T-helper 17 cell (primary cell): ENCODE data around the gene ANAPC13. TPM values are rescaled to one million over a fixed set of nuclear protein-coding genes. Genes with fewer than 3 reads are reported as not detected.

ENCODE experiments used
- ATAC-seq: fragments of 150-1000 bp; cut with Tn5 transposase; 2 replicates; pipeline ENCODE4 v1.10.0; 2021; ENCODE audit warnings: mild to moderate bottlenecking, moderate library complexity
- DNase-seq, 3 donors: peaks; one replicate each; pipeline versions ENCODE4 v3.0.0 to v3.0.0-alpha.2; 2020 to 2021
- H3K9me3 ChIP-seq: one replicate; pipeline ENCODE4 v1.7.0; 2013; ENCODE audit warnings: low read length, mild to moderate bottlenecking; ENCODE audit not compliant: control insufficient read depth, poor library complexity, severe bottlenecking
- H3K27ac Mint-ChIP-seq: one replicate; pipeline ENCODE4 v1.8.0; 2022; ENCODE audit warnings: mild to moderate bottlenecking, moderate library complexity, mixed read lengths
- H3K27me3 Mint-ChIP-seq: one replicate; pipeline ENCODE4 v1.8.0; 2022; ENCODE audit warnings: mixed read lengths
- H3K36me3 Mint-ChIP-seq: one replicate; pipeline ENCODE4 v1.8.0; 2022; ENCODE audit warnings: low read depth, mixed read lengths
- H3K4me1 Mint-ChIP-seq: one replicate; pipeline ENCODE4 v1.8.0; 2022; ENCODE audit warnings: mild to moderate bottlenecking, mixed read lengths
- H3K4me3 Mint-ChIP-seq: one replicate; pipeline ENCODE4 v1.8.0; 2022; ENCODE audit warnings: mild to moderate bottlenecking, moderate library complexity, mixed read lengths
- total RNA-seq, 4 donors: library from RNA in 2 of 4; stranded (reverse) in 2 of 4; gene quantifications; one replicate each; pipeline ENCODE4 v1.2.3 and lab custom pipeline; 2022 to 2026

The ANAPC13 gene
- total RNA-seq, 2 donors from 2014 or later, result 23.0 to 23.9 TPM

DNA sequence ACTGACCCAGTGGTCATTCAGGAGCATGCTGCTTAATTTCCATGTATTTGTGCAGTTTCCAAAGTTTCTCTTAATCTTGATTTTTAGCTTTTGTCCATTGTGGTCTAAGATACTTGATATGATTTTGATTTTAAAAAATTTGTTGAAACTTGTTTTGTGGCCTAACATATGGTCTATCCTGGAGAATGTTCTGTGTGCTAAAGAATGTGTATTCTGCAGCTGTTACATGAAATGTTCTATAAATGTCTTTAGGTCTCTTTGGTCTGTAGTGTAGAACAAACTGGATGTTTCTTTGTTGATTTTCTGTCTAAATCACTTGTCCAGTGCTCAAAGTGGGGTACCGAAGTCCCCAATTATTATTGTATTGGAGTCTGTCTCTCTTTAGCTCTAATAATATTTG is 17.5 kb upstream of the ANAPC13 start:
- peaks cover 2% of the 10 kb centered on the region for H3K9me3 ChIP-seq
- Mint-ChIP-seq H3K27me3 (no peaks in the 10 kb centered on the region), H3K4me3 (no peak overlapping the region), H3K4me1 (peaks cover 24% of the 10 kb centered on the region), H3K27ac (no peak overlapping the region), H3K36me3 (peaks cover 19% of the 10 kb centered on the region)
- ATAC-seq (no peak), DNase-seq (no peak)

DNA sequence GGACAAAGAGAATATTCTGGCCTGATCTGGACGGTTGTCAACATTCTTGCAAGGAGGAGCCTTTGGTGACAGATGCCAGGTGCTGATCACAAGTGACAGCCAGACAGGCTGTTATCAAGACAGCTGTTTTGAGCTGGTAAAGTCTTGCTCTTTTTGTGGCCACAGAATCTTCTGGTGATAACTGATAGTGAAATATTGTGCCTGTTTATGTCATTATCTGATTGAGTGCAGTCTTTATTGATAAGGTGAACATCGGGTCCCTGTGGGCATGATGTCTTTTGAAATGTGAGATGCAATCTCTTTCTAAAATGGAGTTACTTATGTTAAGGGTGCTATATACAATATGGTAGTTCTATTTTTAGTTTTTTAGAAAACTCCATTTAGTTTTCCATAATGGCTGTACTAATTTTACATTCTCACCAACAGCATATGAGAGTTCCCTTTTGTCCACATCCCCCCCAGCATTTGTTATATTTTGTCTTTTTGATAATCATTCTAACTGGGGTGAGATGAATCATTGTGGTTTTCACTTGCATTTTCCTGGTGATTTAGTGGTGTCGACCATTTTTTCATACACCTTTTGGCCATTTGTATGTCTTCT is 10.8 kb upstream of the ANAPC13 start:
- peaks cover 2% of the 10 kb centered on the region for H3K36me3 Mint-ChIP-seq
- no peak overlapping the region for H3K27ac Mint-ChIP-seq
- H3K4me3 Mint-ChIP-seq, result no peak overlapping the region
- no peaks in the 10 kb centered on the region for H3K27me3 Mint-ChIP-seq
- no peak for DNase-seq
- H3K4me1 Mint-ChIP-seq, result peaks cover 38% of the 10 kb centered on the region
- ATAC-seq, result no peak
- H3K9me3 ChIP-seq, result no peaks in the 10 kb centered on the region

DNA sequence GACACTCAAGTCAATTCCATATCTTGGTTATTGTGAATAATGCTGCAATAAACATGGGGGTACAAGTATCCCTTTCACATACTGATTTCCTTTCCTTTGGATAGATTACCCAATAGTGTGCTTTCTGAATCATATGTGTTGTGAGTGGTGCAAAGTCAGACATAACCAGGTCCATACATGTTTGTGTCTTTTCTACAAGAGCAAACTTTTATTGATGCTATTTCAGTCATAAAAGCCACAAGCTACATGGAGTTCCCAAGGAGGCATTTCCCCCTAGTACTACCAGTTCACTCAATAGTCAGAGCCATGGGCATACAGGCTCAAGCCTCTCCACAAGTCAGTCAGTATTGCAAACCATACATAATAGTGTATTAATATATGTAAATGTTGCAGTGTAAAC is 10.2 kb upstream of the ANAPC13 start:
- no peaks in the 10 kb centered on the region for H3K27me3 Mint-ChIP-seq
- peaks cover 37% of the 10 kb centered on the region for H3K4me1 Mint-ChIP-seq
- H3K36me3 Mint-ChIP-seq, result peaks cover 1% of the 10 kb centered on the region
- H3K4me3 Mint-ChIP-seq, result no peak overlapping the region
- H3K27ac Mint-ChIP-seq, result no peak overlapping the region
- DNase-seq (no peak), ATAC-seq (no peak)
- no peaks in the 10 kb centered on the region for H3K9me3 ChIP-seq

DNA sequence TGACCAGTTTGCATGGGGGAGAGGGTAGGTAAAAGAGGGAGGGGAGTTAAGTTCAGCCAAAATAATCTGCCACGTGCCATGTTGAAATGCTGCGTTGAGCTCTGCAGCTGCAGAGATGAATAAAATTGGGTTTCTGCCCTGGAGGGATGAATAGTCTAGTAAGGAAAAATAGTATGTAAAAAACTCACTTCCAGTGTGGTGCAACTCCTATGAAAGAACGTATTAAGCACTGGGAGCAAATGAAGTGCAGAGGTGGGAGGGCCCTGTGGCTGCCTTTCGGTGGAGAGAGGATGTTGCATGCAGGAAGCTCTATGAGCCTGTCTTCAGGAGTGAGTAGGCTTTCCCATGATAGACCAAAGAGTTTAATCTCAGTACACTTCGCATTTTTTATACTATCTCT is 8.7 kb upstream of the ANAPC13 start:
- Mint-ChIP-seq H3K4me1 (peaks cover 32% of the 10 kb centered on the region), H3K4me3 (no peak overlapping the region), H3K27ac (no peak overlapping the region), H3K36me3 (no peaks in the 10 kb centered on the region), H3K27me3 (no peaks in the 10 kb centered on the region)
- H3K9me3 ChIP-seq, result no peaks in the 10 kb centered on the region
- ATAC-seq (no peak), DNase-seq (no peak)

DNA sequence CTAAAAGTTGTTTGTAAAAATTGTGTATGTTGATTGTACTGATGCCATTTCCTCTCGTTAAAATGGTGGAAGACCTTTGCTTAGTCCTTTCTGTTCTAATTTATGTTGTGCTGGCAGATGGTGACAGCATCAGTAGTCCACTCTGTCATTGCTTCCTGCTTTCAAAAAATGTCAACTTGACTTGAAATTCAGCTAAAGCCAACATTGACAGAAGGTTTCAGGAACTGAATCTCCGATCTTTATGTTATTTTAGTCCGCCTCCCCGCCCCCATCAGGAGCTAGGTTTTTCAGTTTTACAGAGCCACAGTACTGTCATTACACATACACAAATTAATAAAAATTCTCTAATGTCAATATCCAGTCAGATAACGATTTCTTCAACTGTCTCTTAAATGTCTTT is 1.6 kb upstream of the ANAPC13 start:
- ATAC-seq, result no peak
- H3K27me3 Mint-ChIP-seq, result no peaks in the 10 kb centered on the region
- DNase-seq, result no peak
- no peaks in the 10 kb centered on the region for H3K9me3 ChIP-seq
- peak overlapping the region; percentile 97 for H3K4me3 Mint-ChIP-seq
- H3K36me3 Mint-ChIP-seq, result peaks cover 7% of the 10 kb centered on the region
- H3K4me1 Mint-ChIP-seq, result peaks cover 37% of the 10 kb centered on the region
- H3K27ac Mint-ChIP-seq, result peak overlapping the region; percentile 100

DNA sequence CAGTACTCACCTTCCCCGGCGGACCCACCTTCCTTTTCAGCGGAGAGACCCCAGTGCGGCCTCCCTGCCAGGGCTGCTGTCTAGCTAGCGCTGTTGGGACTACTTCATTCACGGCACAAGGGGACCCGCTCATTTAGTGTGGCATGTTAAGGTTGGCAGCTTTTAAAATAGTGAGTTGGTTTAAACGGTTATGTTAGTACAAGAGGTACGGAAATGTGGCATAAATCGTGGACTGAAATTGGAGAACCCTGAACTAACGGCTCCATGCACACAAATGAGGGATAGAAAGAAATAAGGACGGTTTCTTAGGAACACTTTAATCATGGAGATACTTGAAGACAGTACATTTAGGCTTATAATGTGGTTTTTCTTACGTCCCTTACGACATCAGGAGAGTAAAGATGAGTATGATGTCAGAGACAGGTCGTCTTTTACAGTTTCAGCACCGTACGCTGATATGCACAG is 824 bp upstream of the ANAPC13 start:
- Mint-ChIP-seq H3K4me3 (peak overlapping the region; percentile 97), H3K27me3 (no peaks in the 10 kb centered on the region)
- ATAC-seq, result peak; percentile 32

DNA sequence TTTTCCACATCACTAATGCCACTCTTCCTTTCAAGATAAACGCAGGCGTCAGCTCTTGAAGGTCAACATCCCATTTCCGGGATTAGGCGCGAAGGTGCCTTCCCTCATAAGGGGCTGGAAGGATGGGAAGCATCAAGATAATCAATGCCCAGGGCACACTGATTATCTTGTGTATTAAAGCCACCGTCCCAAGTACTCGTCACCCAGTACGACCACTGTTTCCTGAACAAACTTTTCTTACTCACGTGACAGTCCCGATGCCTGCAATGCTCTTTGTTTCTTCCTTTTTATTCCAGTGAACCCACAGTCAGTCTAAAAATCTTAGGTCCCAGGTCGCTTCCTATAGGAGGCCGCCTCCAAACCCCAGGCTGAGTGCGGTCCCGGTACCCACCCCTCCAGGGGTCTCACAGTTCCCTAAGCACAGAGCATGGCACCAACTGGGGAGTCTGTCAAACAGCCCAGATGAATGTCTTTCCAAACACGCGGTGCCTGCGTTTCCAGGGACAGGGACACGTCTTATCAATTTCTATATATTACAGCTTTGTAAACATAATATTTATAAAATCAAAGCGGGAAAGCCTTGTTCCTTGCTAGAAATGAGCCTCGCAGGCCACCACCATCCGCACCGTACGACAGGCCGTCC is 589 bp downstream of the ANAPC13 start:
- Mint-ChIP-seq H3K36me3 (peaks cover 9% of the 10 kb centered on the region), H3K4me1 (peaks cover 38% of the 10 kb centered on the region), H3K27ac (peak overlapping the region; percentile 100), H3K27me3 (no peaks in the 10 kb centered on the region), H3K4me3 (peak overlapping the region; percentile 97)
- ATAC-seq (peak; percentile 2), DNase-seq (no peak)
- no peaks in the 10 kb centered on the region for H3K9me3 ChIP-seq

More for the DNA sequence above, 824 bp upstream of the ANAPC13 start:
- peaks cover 37% of the 10 kb centered on the region for H3K4me1 Mint-ChIP-seq
- peaks cover 7% of the 10 kb centered on the region for H3K36me3 Mint-ChIP-seq
- peak overlapping the region; percentile 100 for H3K27ac Mint-ChIP-seq
- DNase-seq, result no peak
- no peaks in the 10 kb centered on the region for H3K9me3 ChIP-seq

DNA sequence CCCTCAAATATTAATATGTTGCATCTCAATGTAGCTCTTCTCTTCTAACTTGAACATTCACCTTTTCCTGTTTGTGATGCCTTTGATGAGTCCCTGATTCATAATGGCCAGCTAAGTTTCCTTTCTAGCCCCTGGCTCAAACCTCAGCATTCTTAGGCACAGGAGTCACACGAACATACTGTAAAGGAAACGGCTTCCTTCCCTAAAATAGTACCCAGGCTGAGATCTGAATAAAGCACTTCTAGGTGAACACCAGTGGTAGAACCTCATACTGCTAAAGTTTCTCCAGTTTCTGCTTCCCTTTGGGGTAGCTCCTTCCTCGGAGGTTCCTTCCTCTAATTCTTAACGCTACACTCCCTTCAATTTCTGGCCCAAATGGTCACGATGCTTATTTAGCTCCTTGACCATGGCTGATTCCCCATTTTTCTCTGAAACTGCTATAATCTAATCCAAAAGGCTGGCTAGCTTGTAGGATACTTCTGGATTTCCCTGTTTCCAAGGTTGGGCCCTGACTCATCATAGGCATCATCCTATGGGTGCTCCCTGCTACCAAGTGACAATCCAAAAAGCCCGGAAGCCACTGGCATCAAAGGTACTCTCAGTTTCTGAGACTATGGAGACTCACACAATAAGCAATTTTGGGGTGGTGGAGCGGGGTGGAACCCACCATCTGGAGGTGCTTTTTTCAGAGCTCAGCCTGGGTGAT is 2.4 kb downstream of the ANAPC13 start:
- DNase-seq (no peak), ATAC-seq (no peak)
- H3K4me1 Mint-ChIP-seq, result peaks cover 37% of the 10 kb centered on the region
- peak overlapping the region; percentile 69 for H3K27ac Mint-ChIP-seq
- H3K27me3 Mint-ChIP-seq, result no peaks in the 10 kb centered on the region
- H3K4me3 Mint-ChIP-seq, result peak overlapping the region; percentile 9
- peaks cover 9% of the 10 kb centered on the region for H3K36me3 Mint-ChIP-seq
- H3K9me3 ChIP-seq, result no peaks in the 10 kb centered on the region

DNA sequence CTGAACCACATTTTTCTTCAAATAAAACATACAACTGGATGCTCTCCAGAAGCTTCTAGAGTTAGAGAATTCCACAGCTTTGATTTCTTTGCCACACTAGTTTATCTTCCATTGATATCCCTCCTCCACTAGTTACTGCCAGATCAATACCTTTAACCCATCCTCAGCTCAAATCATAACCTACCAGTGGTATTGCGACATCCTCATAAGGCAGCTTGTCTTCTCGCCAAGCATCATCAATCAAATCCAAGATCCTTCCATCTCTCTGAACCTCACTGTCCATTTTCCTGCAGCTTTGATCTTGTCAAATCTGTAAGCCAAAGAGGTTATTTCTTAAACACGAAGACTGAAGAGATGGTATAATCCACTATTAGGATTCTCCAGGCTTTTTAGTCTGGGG is 3.2 kb downstream of the ANAPC13 start:
- DNase-seq, result no peak
- H3K4me1 Mint-ChIP-seq, result peaks cover 31% of the 10 kb centered on the region
- H3K27me3 Mint-ChIP-seq, result no peaks in the 10 kb centered on the region
- peak overlapping the region; percentile 69 for H3K27ac Mint-ChIP-seq
- no peak overlapping the region for H3K4me3 Mint-ChIP-seq
- peaks cover 9% of the 10 kb centered on the region for H3K36me3 Mint-ChIP-seq
- no peaks in the 10 kb centered on the region for H3K9me3 ChIP-seq
- no peak for ATAC-seq

DNA sequence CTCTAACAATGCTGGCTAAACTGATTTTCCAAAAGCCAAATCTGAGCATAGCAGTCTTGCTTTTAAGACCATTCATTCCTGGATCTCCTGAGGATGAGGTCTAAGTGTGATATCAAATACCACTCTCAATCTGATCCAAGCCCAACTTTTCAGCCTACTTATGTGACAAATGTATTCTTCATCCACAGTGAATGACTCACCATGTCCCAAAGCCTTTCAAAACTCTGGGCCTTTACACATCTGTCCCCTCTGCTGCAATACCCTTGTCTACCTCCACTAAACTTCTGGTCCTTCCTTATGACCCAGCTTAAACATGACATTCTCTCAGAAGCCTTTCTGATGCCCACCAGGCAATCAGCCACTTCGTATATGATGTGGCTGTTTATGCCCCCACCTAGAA is 4.6 kb downstream of the ANAPC13 start:
- no peak for ATAC-seq
- DNase-seq, result no peak
- Mint-ChIP-seq H3K27ac (peak overlapping the region; percentile 8), H3K4me3 (no peak overlapping the region), H3K4me1 (peaks cover 21% of the 10 kb centered on the region), H3K36me3 (peaks cover 9% of the 10 kb centered on the region), H3K27me3 (no peaks in the 10 kb centered on the region)
- no peaks in the 10 kb centered on the region for H3K9me3 ChIP-seq

DNA sequence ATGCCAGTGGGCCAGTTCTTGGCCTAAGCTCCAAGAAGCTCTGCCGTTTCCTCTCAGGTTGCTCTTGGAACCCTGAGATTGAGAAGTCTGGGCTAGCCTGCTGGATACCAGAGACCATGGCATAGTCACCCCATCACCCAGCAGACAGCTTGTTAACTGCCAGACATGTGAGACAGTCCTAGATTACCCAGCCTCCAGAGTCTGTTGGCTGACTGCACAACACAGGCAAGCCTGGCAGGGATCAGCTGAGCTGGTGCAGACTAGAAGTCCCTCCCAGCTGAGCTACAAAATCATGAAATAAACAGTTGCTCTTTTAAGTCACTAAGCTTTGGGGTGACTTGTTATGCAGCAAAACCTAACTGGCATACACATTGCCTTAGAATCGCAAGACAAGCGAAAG is 5.2 kb downstream of the ANAPC13 start:
- Mint-ChIP-seq H3K4me1 (peaks cover 20% of the 10 kb centered on the region), H3K27ac (no peak overlapping the region), H3K4me3 (peak overlapping the region; percentile 41), H3K27me3 (no peaks in the 10 kb centered on the region), H3K36me3 (peaks cover 8% of the 10 kb centered on the region)
- ATAC-seq, result no peak
- no peaks in the 10 kb centered on the region for H3K9me3 ChIP-seq
- no peak for DNase-seq

DNA sequence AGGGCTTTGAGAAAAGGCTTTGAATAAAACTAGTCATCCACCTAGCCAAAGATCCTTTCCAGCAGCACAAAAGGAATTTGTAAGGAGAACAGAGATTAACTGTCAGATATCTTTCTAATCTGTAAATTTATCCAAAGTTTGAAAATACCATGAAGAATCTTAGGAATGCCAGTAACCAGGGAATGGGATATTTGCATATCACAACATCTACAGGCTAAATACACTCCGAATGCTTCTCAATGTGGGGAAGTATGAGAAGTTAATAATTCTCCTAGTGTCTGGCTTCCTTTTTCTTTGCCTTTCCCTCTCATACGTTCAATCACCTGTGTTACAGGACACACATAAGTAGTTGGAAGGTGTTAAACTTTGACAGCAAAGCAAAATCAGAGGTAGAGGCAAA is 7.8 kb downstream of the ANAPC13 start:
- peaks cover 9% of the 10 kb centered on the region for H3K4me1 Mint-ChIP-seq
- no peak overlapping the region for H3K4me3 Mint-ChIP-seq
- H3K36me3 Mint-ChIP-seq, result peaks cover 7% of the 10 kb centered on the region
- ATAC-seq (no peak), DNase-seq (no peak)
- H3K9me3 ChIP-seq, result no peaks in the 10 kb centered on the region
- no peak overlapping the region for H3K27ac Mint-ChIP-seq
- no peaks in the 10 kb centered on the region for H3K27me3 Mint-ChIP-seq

DNA sequence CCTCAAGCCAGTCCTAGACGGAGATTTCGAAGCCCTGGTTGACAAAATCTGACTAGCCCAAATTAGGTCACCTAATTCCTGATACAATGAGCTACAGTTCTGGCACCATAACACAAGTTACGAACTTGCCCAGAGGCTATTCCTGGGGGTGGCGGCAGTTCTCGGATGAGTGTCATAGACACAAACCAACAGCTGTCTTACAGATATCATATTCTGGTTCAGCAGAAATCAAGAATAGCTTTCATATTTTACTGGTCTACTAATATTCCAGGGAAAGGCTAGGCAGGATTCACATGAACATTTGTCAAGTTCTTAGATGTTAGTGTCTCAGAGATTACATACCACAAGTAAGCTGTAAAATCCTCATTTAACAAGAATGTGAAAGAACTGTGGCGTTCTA is 8.8 kb downstream of the ANAPC13 start:
- no peak overlapping the region for H3K4me3 Mint-ChIP-seq
- peaks cover 5% of the 10 kb centered on the region for H3K4me1 Mint-ChIP-seq
- no peak overlapping the region for H3K27ac Mint-ChIP-seq
- H3K9me3 ChIP-seq, result no peaks in the 10 kb centered on the region
- H3K27me3 Mint-ChIP-seq, result no peaks in the 10 kb centered on the region
- ATAC-seq (no peak), DNase-seq (no peak)
- peaks cover 4% of the 10 kb centered on the region for H3K36me3 Mint-ChIP-seq
